Endothelial cell of umbilical vein (primary cell): ENCODE measurements around the gene NGF. TPM values are rescaled to one million over a fixed set of nuclear protein-coding genes. Genes with fewer than 3 reads are reported as not detected.

Experiments used
- BruUV-seq: library from RNA; stranded (reverse); fragments of 400-500 nt; replicated peaks from 2 replicates; lab custom pipeline; 2021; lab: Mats Ljungman, UMichigan
- CTCF ChIA-PET: fragments of 300-600, 350-600 bp; sonication (Branson Sonifier 250); formaldehyde crosslinking; loops from one replicate; lab custom pipeline; 2021; ENCODE audit warnings: antibody characterized with exemption, inconsistent platforms; lab: Charles Lee
- POLR2A ChIA-PET: fragments of 300-600, 350-600 bp; sonication (Branson Sonifier 250); formaldehyde crosslinking; loops from one replicate; lab custom pipeline; 2021; ENCODE audit warnings: antibody characterized with exemption, inconsistent platforms; lab: Charles Lee
- DNase-seq: peaks from one replicate; pipeline ENCODE4 v3.0.0-alpha.2; 2011; ENCODE audit warnings: low read depth, low spot score
- FAIRE-seq: peaks from 2 replicates; lab custom pipeline; 2011; peaks lifted over from hg19 to GRCh38; lab: Jason Lieb, UNC
- H2AFZ ChIP-seq: 2 replicates; pipeline ENCODE4 v1.6.0; 2012; ENCODE audit warnings: low read depth, low read length, control low read depth, inconsistent platforms
- H3K27ac ChIP-seq: 2 replicates; pipeline ENCODE4 v1.5.1; 2011; ENCODE audit warnings: low read depth, mild to moderate bottlenecking, control low read depth, low read length, moderate library complexity; ENCODE audit not compliant: insufficient read depth
- H3K27me3 ChIP-seq, 2 experiments: 2 replicates each; pipeline versions ENCODE4 v1.6.0 to v1.6.1; 2011; ENCODE audit warnings: low read length in 2 of 2, mixed read lengths in 1 of 2; ENCODE audit not compliant: control insufficient read depth in 2 of 2, insufficient read depth in 2 of 2
- H3K36me3 ChIP-seq, 2 experiments: 2 replicates in 1 of 2; 3 replicates in 1 of 2; pipeline ENCODE4 v1.5.1; 2011; ENCODE audit warnings: low read length in 2 of 2, mild to moderate bottlenecking in 1 of 2, moderate library complexity in 1 of 2; ENCODE audit not compliant: control insufficient read depth in 2 of 2, insufficient read depth in 2 of 2; ENCODE audit errors: extremely low read depth in 1 of 2
- H3K4me1 ChIP-seq: 3 replicates; pipeline ENCODE4 v1.5.1; 2011; ENCODE audit warnings: mild to moderate bottlenecking, low read length; ENCODE audit not compliant: control insufficient read depth, insufficient read depth; ENCODE audit errors: extremely low read depth
- H3K4me2 ChIP-seq: 2 replicates; pipeline ENCODE4 v1.6.1; 2011; ENCODE audit warnings: low read length, control low read depth, mixed read lengths; ENCODE audit not compliant: insufficient read depth
- H3K4me3 ChIP-seq, 3 experiments: fragments of 200-600 bp in 1 of 3; sonication (generic), shearing (Covaris generic) in 1 of 3; replicated peaks in 1 of 3; 2 replicates each; pipeline ENCODE4 v1.5.1; 2011 to 2016; ENCODE audit warnings: control low read depth in 3 of 3, low read length in 3 of 3, mild to moderate bottlenecking in 2 of 3, inconsistent platforms in 1 of 3, low read depth in 1 of 3, moderate library complexity in 1 of 3; ENCODE audit not compliant: insufficient read depth in 1 of 3
- H3K79me2 ChIP-seq: 2 replicates; pipeline ENCODE4 v1.6.0; 2012; ENCODE audit warnings: low read length, inconsistent platforms; ENCODE audit not compliant: control insufficient read depth, insufficient read depth
- H3K9ac ChIP-seq: replicated peaks from 2 replicates; pipeline ENCODE3; 2011; ENCODE audit warnings: low read length, control low read depth; ENCODE audit not compliant: insufficient read depth; ENCODE audit errors: extremely low read depth
- H3K9me1 ChIP-seq: replicated peaks from 3 replicates; pipeline ENCODE4 v1.6.0; 2011; ENCODE audit warnings: mild to moderate bottlenecking, low read length; ENCODE audit not compliant: control insufficient read depth, insufficient read depth; ENCODE audit errors: extremely low read depth
- H3K9me3 ChIP-seq: replicated peaks from 2 replicates; pipeline ENCODE4 v1.5.1; 2012; ENCODE audit warnings: low read length, inconsistent platforms; ENCODE audit not compliant: control insufficient read depth, insufficient read depth
- H4K20me1 ChIP-seq: replicated peaks from 2 replicates; pipeline ENCODE3; 2011; ENCODE audit warnings: mild to moderate bottlenecking, low read length; ENCODE audit not compliant: control insufficient read depth, insufficient read depth; ENCODE audit errors: extremely low read depth
- EZH2 ChIP-seq: IDR thresholded peaks from 2 replicates; pipeline ENCODE4 v1.6.1; 2012; ENCODE audit warnings: borderline replicate concordance, low read depth, mild to moderate bottlenecking, moderate library complexity, low read length, inconsistent platforms; ENCODE audit not compliant: severe bottlenecking
- FOS ChIP-seq: IDR thresholded peaks from 2 replicates; pipeline ENCODE4 v1.6.1; 2011; ENCODE audit warnings: mild to moderate bottlenecking, low read length, moderate library complexity, borderline replicate concordance; ENCODE audit not compliant: insufficient read depth
- GATA2 ChIP-seq: IDR thresholded peaks from 2 replicates; pipeline ENCODE4 v1.7.0; 2011; ENCODE audit warnings: low read depth, mild to moderate bottlenecking, moderate library complexity, mixed read lengths, low read length; ENCODE audit not compliant: insufficient read length, insufficient read depth
- JUN ChIP-seq: IDR thresholded peaks from 2 replicates; pipeline ENCODE4 v1.6.1; 2011; ENCODE audit warnings: borderline replicate concordance, low read depth; ENCODE audit not compliant: insufficient read length, insufficient read depth
- MYC ChIP-seq: IDR thresholded peaks from one replicate; pipeline ENCODE4 v1.6.1; 2011; ENCODE audit warnings: mild to moderate bottlenecking, low read depth, low read length
- POLR2A ChIP-seq: IDR thresholded peaks from 2 replicates; pipeline ENCODE4 v1.6.1; 2012; ENCODE audit warnings: low read depth, mild to moderate bottlenecking, control low read depth, low read length
- POLR2AphosphoS5 ChIP-seq: IDR thresholded peaks from 2 replicates; pipeline ENCODE4 v1.6.1; 2012; ENCODE audit warnings: low read depth, mild to moderate bottlenecking, control low read depth, low read length, moderate library complexity; ENCODE audit not compliant: insufficient read depth
- dilution Hi-C: fragments of 300-500 bp; cut with MboI; formaldehyde crosslinking; loops from one replicate; pipeline ENCODE4 v1.15.0; 2019; ENCODE audit warnings: low sequenced_read_pairs; ENCODE audit not compliant: extremely low pct_ligation_motif_present
- intact Hi-C: fragments of 100-400 bp; cut with micrococcal nuclease; formaldehyde crosslinking; loops from one replicate; pipeline ENCODE4 v1.10.0; 2022
- polyA plus RNA-seq, 4 experiments: library from polyadenylated mRNA; depleted of rRNA in 3 of 4; stranded (reverse) in 3 of 4; unstranded in 1 of 4; fragments of >200 nt; gene quantifications; 2 replicates each; pipeline versions ENCODE4 v1.2.1 to v1.2.3, GENCODE V29; 2011 to 2012; ENCODE audit warnings: missing spikeins in 1 of 4
- total RNA-seq: library from RNA; stranded (reverse); gene quantifications from 2 replicates; pipeline ENCODE4 v1.2.3, GENCODE V29; 2021
- TF ChIP-seq, protein P1 (sequence below), 2 donors: IDR thresholded peaks; 1 replicate in 1 of 2; 2 replicates in 1 of 2; pipeline ENCODE4 v1.5.1; 2011; ENCODE audit warnings: low read length in 2 of 2, mild to moderate bottlenecking in 2 of 2, moderate library complexity in 2 of 2, control low read depth in 1 of 2, inconsistent platforms in 1 of 2, low read depth in 1 of 2; ENCODE audit not compliant: insufficient read depth in 1 of 2; ENCODE audit errors: extremely low read depth in 1 of 2
- TF ChIP-seq, protein P2 (sequence below): IDR thresholded peaks from 2 replicates; pipeline ENCODE4 v1.6.1; 2011; ENCODE audit not compliant: insufficient read depth, insufficient read length

The NGF gene
- total and polyA plus RNA-seq, 2 donors (not counting 3 experiments of a cell fraction or from before 2014, with no cell fraction given): not detected

DNA sequence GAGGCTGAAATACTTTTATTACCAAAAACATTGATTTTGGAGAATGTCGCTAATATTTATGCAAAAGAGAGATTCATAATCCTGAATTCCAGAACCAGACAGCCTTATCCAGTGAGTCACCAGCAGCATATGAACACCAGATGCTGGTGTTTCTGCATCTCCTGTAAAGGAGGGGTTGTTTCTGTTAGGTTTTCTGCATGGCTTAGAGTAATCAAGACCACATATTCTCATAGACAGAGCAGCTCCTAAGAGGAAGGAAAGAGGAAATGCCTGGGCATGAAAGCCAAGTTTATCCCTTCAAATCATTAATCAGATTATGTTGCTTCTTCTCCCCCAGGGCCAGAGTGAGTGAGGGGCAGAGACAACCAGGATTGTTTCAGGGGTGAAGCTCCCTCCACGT is 86.2 kb downstream of the NGF start:
- CTCF ChIA-PET: no interaction called here
- no peak overlapping the region for H3K4me2 ChIP-seq

More for the DNA sequence above, 86.2 kb downstream of the NGF start:
- dilution Hi-C loops: no loop called here
- FAIRE-seq (no peak), DNase-seq (no peak)
- intact Hi-C loops: no loop called here
- no peaks in the 10 kb centered on the region for H3K36me3 ChIP-seq
- no peaks in the 10 kb centered on the region for H3K9me3 ChIP-seq
- no peaks in the 10 kb centered on the region for H3K27me3 ChIP-seq
- H2AFZ ChIP-seq: no peak overlapping the region
- H3K9ac ChIP-seq: no peak overlapping the region
- H4K20me1 ChIP-seq: no peaks in the 10 kb centered on the region
- no TSS peak for BruUV-seq
- POLR2A ChIA-PET: no interaction called here
- no peak for TF ChIP-seq EZH2
- no peak for TF ChIP-seq JUN
- no peak for TF ChIP-seq POLR2A
- TF ChIP-seq POLR2AphosphoS5: no peak
- TF ChIP-seq MYC: no peak
- TF ChIP-seq FOS: no peak
- TF ChIP-seq, protein P1, sequence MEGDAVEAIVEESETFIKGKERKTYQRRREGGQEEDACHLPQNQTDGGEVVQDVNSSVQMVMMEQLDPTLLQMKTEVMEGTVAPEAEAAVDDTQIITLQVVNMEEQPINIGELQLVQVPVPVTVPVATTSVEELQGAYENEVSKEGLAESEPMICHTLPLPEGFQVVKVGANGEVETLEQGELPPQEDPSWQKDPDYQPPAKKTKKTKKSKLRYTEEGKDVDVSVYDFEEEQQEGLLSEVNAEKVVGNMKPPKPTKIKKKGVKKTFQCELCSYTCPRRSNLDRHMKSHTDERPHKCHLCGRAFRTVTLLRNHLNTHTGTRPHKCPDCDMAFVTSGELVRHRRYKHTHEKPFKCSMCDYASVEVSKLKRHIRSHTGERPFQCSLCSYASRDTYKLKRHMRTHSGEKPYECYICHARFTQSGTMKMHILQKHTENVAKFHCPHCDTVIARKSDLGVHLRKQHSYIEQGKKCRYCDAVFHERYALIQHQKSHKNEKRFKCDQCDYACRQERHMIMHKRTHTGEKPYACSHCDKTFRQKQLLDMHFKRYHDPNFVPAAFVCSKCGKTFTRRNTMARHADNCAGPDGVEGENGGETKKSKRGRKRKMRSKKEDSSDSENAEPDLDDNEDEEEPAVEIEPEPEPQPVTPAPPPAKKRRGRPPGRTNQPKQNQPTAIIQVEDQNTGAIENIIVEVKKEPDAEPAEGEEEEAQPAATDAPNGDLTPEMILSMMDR (IDR thresholded peaks at IDR 0.05; ENCODE audit: extremely low read depth in 1 of 2, insufficient read depth in 1 of 2, low read depth in 1 of 2, low read length in 2 of 2): no peak
- TF ChIP-seq GATA2: no peak
- TF ChIP-seq, protein P2, sequence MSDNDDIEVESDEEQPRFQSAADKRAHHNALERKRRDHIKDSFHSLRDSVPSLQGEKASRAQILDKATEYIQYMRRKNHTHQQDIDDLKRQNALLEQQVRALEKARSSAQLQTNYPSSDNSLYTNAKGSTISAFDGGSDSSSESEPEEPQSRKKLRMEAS: no peak
- H3K4me3 ChIP-seq: no peak overlapping the region
- peak overlapping the region; percentile 24 for H3K27ac ChIP-seq
- peaks cover 5% of the 10 kb centered on the region for H3K4me1 ChIP-seq
- no peaks in the 10 kb centered on the region for H3K9me1 ChIP-seq
- no peaks in the 10 kb centered on the region for H3K79me2 ChIP-seq
